LNCaP clone FGC (cell line): Measurements from ENCODE around the gene SLC35E4.

Experiments used
- DNase-seq: peaks from one replicate; pipeline ENCODE4 v3.0.0-alpha.2; 2011; ENCODE audit warnings: low read depth
- H3K4me3 ChIP-seq: 2 replicates; pipeline ENCODE4 v1.5.1; 2011; ENCODE audit warnings: mild to moderate bottlenecking, low read depth, low read length, control low read depth
- TF ChIP-seq, protein P1 (sequence below): IDR thresholded peaks from 2 replicates; pipeline ENCODE4 v1.5.1; 2012; ENCODE audit warnings: mild to moderate bottlenecking; ENCODE audit not compliant: control insufficient read depth, insufficient read depth; ENCODE audit errors: extremely low read depth

SLC35E4 gene

DNA sequence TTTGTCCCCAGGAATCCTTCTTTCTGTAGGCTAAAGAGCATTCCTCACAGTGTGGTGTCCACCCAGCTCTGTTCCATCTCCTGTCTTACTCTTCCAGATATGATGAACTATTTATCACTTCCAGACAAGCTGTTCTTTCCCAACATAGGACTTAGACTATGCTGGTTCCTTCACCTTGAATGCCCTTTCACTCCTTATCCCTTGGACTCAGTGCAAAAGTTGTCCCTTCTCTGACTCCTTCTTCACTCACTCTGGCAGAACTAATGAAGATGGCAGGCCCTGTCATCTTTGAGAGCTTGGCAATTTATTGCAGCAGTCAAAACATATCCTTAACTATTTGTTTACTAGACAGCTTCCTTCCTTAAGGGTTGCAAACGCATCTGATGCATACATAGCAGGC lies 55.6 kb downstream of the SLC35E4 start:
- DNase-seq = no peak

DNA sequence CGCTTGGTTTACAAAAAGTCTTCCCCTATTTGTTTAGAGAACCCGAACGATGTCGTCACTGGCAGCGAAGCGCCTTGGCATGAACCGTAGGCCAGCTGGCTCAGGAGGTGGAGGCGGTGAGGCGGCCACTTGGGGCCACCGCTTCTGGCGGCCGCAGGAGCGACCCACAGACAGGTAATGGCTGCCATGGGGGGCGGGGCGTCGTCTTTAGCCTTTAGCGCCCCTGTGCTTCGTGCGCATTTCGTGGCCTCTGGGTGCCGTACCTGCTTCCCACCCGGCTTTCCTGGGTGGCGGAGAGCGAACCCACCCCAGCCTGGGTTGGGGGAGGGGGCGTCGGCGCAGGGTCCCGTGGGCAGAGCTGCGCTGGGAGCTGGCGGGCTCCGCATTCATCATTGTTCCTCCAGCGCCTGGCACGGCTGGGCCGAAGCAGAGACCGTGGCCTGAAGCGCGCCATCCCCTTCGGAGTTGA lies 58.6 kb downstream of the SLC35E4 start:
- DNase-seq = peak; percentile 31
- peak overlapping the region; percentile 60 for H3K4me3 ChIP-seq
- TF ChIP-seq, protein P1, sequence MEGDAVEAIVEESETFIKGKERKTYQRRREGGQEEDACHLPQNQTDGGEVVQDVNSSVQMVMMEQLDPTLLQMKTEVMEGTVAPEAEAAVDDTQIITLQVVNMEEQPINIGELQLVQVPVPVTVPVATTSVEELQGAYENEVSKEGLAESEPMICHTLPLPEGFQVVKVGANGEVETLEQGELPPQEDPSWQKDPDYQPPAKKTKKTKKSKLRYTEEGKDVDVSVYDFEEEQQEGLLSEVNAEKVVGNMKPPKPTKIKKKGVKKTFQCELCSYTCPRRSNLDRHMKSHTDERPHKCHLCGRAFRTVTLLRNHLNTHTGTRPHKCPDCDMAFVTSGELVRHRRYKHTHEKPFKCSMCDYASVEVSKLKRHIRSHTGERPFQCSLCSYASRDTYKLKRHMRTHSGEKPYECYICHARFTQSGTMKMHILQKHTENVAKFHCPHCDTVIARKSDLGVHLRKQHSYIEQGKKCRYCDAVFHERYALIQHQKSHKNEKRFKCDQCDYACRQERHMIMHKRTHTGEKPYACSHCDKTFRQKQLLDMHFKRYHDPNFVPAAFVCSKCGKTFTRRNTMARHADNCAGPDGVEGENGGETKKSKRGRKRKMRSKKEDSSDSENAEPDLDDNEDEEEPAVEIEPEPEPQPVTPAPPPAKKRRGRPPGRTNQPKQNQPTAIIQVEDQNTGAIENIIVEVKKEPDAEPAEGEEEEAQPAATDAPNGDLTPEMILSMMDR = no peak

More for the DNA sequence above, 55.6 kb downstream of the SLC35E4 start:
- TF ChIP-seq, protein P1 = no peak
- H3K4me3 ChIP-seq = no peak overlapping the region

GRCh38 chr22:30694640-30695350 lies 59.2 kb downstream of the SLC35E4 start, which contains the start of gene OSBP2:
TSS of gene OSBP2 (plus strand) at chr22:30694874. CDS start at chr22:30694910, 36 bp downstream.
- no peak for DNase-seq
- H3K4me3 ChIP-seq = peak within 1 kb of the TSS; percentile 60
- TF ChIP-seq, protein P1 = 0 out of 2 replicates have a peak, but pooled peaks have one; percentile 21

- H3K4me3 ChIP-seq = peak overlapping the region; percentile 57
Measured at GRCh38 chr22:30695351-30695851, 59.8 kb downstream of the SLC35E4 start.

DNA sequence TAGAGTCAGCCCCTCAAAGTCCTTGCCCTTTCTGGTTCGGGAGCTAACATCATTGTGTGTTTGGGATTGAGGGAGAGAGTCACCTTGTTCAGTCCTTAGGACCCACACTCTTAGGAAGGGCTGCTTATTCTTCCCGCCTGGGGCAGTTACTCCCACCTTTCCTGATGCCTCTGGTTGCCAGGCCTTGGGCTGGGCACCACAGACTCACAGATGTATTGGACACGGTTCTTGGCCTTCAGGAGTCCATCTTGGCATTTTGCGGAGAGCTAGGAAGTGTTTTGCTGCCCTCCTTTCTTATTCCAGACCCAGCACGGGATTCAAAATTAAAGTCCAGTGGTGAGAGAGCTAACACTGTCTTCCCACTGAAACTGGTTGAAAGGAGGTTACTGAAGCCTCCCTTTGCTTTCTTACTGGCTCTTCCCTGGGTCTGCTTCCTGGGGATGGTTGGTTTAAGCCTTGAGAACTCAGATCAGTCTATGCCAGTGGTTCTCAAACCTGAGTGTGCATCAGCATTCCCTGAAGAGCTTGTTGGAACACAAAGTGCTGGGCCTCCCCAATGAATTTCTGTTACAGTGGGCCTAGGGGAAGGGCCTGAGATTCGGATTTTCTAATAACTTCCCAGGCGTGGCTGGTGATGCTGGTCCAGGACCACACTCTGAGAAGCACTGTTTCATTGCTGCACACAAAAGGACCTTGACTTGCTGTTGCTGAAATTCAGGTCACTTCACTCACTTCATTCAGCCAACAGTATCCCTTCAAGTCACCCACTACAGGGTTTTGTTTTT lies 60.5 kb downstream of the SLC35E4 start:
- H3K4me3 ChIP-seq = peak overlapping the region; percentile 57; the same call in 1 of the 2 replicates
- DNase-seq = no peak
- TF ChIP-seq, protein P1 = no peak

More at GRCh38 chr22:30695351-30695851, 59.8 kb downstream of the SLC35E4 start:
- DNase-seq = no peak
- TF ChIP-seq, protein P1 = no peak
